ENCODE data around the gene SARNP.

DNA sequence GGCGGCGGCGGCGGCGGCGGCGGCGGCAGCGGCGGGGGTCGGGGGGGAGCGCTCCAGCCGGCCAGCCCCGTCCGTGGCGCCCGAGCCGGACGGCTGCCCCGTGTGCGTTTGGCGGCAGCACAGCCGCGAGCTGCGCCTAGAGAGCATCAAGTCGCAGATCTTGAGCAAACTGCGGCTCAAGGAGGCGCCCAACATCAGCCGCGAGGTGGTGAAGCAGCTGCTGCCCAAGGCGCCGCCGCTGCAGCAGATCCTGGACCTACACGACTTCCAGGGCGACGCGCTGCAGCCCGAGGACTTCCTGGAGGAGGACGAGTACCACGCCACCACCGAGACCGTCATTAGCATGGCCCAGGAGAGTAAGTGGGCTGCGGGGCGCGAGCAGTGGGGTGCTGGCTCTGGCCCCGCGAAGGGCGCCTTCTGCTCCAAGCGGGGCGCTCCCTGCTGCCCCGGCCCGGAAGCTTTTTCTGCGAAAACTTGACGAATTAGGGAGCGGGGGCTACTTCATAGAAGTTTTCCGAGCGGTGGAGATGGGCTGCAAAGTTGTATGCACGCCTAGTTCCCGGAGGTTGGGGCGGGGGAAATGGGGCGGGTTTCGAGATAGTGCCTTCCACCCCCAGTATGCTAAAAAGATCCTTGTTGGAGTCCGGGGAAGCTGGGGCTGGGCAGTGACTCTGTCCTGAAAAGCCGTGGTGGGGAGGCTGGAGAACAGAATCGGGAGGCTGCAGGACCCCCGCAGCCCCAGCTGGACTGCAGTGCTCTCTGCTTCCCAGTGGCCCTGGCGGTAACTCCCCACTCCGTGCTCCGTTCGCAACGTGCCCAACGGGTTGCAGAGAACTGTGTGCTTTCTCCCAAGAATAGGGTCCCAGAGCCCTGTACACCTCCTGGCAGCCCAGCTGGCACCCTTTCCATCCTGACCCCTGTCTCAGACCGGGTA is 73.9 kb downstream of the SARNP start:
- TF ChIP-seq, protein P1, sequence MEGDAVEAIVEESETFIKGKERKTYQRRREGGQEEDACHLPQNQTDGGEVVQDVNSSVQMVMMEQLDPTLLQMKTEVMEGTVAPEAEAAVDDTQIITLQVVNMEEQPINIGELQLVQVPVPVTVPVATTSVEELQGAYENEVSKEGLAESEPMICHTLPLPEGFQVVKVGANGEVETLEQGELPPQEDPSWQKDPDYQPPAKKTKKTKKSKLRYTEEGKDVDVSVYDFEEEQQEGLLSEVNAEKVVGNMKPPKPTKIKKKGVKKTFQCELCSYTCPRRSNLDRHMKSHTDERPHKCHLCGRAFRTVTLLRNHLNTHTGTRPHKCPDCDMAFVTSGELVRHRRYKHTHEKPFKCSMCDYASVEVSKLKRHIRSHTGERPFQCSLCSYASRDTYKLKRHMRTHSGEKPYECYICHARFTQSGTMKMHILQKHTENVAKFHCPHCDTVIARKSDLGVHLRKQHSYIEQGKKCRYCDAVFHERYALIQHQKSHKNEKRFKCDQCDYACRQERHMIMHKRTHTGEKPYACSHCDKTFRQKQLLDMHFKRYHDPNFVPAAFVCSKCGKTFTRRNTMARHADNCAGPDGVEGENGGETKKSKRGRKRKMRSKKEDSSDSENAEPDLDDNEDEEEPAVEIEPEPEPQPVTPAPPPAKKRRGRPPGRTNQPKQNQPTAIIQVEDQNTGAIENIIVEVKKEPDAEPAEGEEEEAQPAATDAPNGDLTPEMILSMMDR (IDR thresholded peaks at IDR 0.05; ENCODE audit: low read length), result peak; percentile 10; the same call in 1 of the 2 replicates
- TF ChIP-seq EZH2 (IDR thresholded peaks at IDR 0.05; ENCODE audit: borderline replicate concordance, low read length), result no peak
